Naive B cell (primary cell): ENCODE measurements around the gene OR5M3. TPM values are rescaled to one million over a fixed set of nuclear protein-coding genes. Genes with fewer than 3 reads are reported as not detected.

Source experiments
- ATAC-seq, 2 donors: fragments of 150-1000 bp; cut with Tn5 transposase; 2 replicates each; pipeline ENCODE4 v1.10.0; 2021; ENCODE audit warnings: low read depth in 2 of 2, mild to moderate bottlenecking in 2 of 2, moderate library complexity in 2 of 2
- DNase-seq: peaks from one replicate; pipeline ENCODE4 v3.0.0; 2022
- H3K27ac Mint-ChIP-seq, 6 donors: one replicate each; pipeline ENCODE4 v1.8.0; 2020 to 2022; ENCODE audit warnings: mild to moderate bottlenecking in 6 of 6, mixed read lengths in 6 of 6, moderate library complexity in 5 of 6, inconsistent platforms in 2 of 6
- H3K27me3 Mint-ChIP-seq, 3 donors: one replicate each; pipeline ENCODE4 v1.8.0; 2021 to 2022; ENCODE audit warnings: mixed read lengths in 3 of 3, mild to moderate bottlenecking in 1 of 3
- H3K36me3 Mint-ChIP-seq, 2 donors: one replicate each; pipeline ENCODE4 v1.8.0; 2020 to 2022; ENCODE audit warnings: mixed read lengths in 2 of 2, inconsistent platforms in 1 of 2, mild to moderate bottlenecking in 1 of 2
- H3K4me1 Mint-ChIP-seq, 3 donors: one replicate each; pipeline ENCODE4 v1.8.0; 2020 to 2022; ENCODE audit warnings: mixed read lengths in 3 of 3, inconsistent platforms in 1 of 3, mild to moderate bottlenecking in 1 of 3, moderate library complexity in 1 of 3
- H3K4me3 Mint-ChIP-seq, 8 donors: one replicate each; pipeline ENCODE4 v1.8.0; 2020 to 2022; ENCODE audit warnings: mild to moderate bottlenecking in 8 of 8, mixed read lengths in 8 of 8, moderate library complexity in 8 of 8, inconsistent platforms in 2 of 8
- H3K9me3 Mint-ChIP-seq, 7 donors: one replicate each; pipeline ENCODE4 v1.8.0; 2020 to 2022; ENCODE audit warnings: mixed read lengths in 7 of 7, mild to moderate bottlenecking in 5 of 7, inconsistent platforms in 2 of 7, moderate library complexity in 1 of 7
- polyA plus RNA-seq, 6 donors: library from polyadenylated mRNA; unstranded; fragments of 300-500 nt; fragmentation: Illumina TruSeq; gene quantifications; one replicate each; pipeline ENCODE4 v1.2.3, GENCODE V29; 2021; ENCODE audit warnings: low read depth in 6 of 6

OR5M3 gene
- polyA plus RNA-seq = not detected

GRCh38 chr11:56473252-56473651, at the start of gene OR5M3:
Gene OR5M3 (minus strand): TSS chr11:56473352. CDS start chr11:56470497, 2,855 bp downstream.
- Mint-ChIP-seq H3K4me1 (no peaks in the 10 kb centered on the region), H3K4me3 (no peak within 1 kb of the TSS), H3K36me3 (no peaks in the 10 kb centered on the region), H3K27me3 (no peaks in the 10 kb centered on the region), H3K27ac (no peak within 1 kb of the TSS), H3K9me3 (peaks cover 0 to 3% (median 0%) of the 10 kb centered on the region in 7 donors)
- ATAC-seq = no peak
- DNase-seq = no peak

DNA sequence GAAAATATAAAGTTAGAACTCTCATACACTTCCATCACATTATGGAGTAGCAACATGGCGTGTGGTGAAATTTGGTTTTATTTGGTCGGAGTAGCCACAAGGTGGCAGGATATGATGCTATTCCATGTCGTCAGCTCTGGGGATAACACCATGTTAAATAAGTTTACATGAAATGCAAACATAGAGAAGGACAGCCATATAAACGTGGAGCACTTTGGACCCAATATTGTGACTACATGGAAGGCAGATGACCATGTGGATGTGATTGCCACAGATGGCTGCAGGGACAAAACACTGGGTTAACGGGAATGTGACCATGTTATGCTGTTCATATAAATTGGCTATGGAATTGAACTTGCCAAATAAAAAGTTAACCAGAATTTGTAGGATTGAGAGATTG, 48.9 kb upstream of the OR5M3 start:
- ATAC-seq = no peak
- Mint-ChIP-seq H3K4me1 (no peaks in the 10 kb centered on the region), H3K36me3 (no peaks in the 10 kb centered on the region), H3K4me3 (no peak overlapping the region), H3K27ac (no peak overlapping the region), H3K27me3 (no peaks in the 10 kb centered on the region), H3K9me3 (peaks cover 0 to 8% (median 2%) of the 10 kb centered on the region in 7 donors)
- no peak for DNase-seq

GRCh38 chr11:56513280-56513679, 40.1 kb upstream of the OR5M3 start:
- no peak overlapping the region for H3K4me3 Mint-ChIP-seq
- H3K9me3 Mint-ChIP-seq = peaks cover 0 to 5% (median 0%) of the 10 kb centered on the region in 7 donors
- ATAC-seq = no peak
- H3K36me3 Mint-ChIP-seq = no peaks in the 10 kb centered on the region
- H3K4me1 Mint-ChIP-seq = no peaks in the 10 kb centered on the region
- peak overlapping the region in 1 of 6 donors; percentile 72 for H3K27ac Mint-ChIP-seq
- no peaks in the 10 kb centered on the region for H3K27me3 Mint-ChIP-seq
- no peak for DNase-seq

DNA sequence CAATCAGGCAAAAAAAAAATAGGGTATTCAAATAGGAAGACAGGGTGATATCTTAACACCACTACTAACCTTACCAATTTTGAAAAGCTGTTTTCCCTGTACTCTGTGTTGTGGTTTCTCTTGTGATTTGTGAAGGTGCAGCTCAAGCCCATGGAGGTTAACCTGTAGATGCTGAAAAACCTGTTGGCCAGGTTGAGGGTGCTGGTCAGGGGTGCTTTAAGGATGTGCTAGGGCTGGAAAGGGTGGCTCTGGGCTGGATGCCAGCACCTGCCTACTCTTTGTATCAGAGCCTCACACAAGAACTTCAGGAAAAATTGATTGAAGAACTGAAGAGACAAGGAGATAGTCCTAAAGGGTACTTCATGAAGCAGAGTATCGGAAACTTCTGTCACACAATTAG, 36.3 kb upstream of the OR5M3 start:
- no peaks in the 10 kb centered on the region for H3K4me1 Mint-ChIP-seq
- no peaks in the 10 kb centered on the region for H3K27me3 Mint-ChIP-seq
- H3K36me3 Mint-ChIP-seq = no peaks in the 10 kb centered on the region
- ATAC-seq (no peak), DNase-seq (no peak)
- no peak overlapping the region for H3K4me3 Mint-ChIP-seq
- H3K9me3 Mint-ChIP-seq = peaks cover 0 to 5% (median 3%) of the 10 kb centered on the region in 7 donors
- no peak overlapping the region for H3K27ac Mint-ChIP-seq

DNA sequence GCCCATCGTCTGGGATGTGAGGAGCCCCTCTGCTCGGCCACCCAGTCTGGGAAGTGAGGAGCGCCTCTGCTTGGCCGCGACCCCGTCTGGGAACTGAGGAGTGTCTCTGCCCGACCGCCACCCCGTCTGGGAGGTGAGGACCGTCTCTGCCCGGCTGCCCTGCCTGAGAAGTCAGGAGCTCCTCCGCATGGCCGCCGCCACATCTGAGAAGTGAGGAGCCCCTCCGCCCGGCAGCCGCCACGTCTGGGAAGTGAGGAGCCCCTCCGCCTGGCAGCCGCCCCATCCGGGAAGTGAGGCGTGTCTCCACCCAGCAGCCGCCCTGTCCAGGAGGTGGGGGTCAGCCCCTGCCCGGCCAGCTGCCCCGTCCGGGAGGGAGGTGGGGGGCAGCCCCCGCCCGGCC, 23.9 kb upstream of the OR5M3 start:
- ATAC-seq (no peak), DNase-seq (no peak)
- no peaks in the 10 kb centered on the region for H3K36me3 Mint-ChIP-seq
- H3K9me3 Mint-ChIP-seq = peaks cover 0 to 23% (median 5%) of the 10 kb centered on the region in 7 donors
- H3K27ac Mint-ChIP-seq = no peak overlapping the region
- no peaks in the 10 kb centered on the region for H3K4me1 Mint-ChIP-seq
- no peaks in the 10 kb centered on the region for H3K27me3 Mint-ChIP-seq
- no peak overlapping the region for H3K4me3 Mint-ChIP-seq

DNA sequence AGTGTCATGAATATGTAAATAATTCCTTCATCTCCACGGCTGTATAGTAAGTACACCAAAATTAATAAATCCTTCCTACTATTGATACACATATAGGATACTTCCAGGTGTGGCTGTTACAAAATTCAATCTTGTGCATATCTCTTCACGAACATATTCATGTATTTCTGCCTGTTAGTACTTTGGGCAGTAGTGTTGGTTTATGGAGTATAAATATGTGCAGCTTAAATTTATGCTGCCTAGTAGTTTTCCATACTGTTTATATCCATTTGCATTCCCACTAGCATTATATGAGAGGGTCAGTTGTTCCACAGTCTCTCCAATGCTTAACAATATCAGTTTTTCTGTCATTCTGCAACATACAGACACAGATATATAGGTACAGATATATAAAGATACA, 22.0 kb upstream of the OR5M3 start:
- Mint-ChIP-seq H3K4me1 (no peaks in the 10 kb centered on the region), H3K27ac (no peak overlapping the region), H3K36me3 (no peaks in the 10 kb centered on the region), H3K4me3 (no peak overlapping the region), H3K9me3 (peaks cover 0 to 23% (median 7%) of the 10 kb centered on the region in 7 donors), H3K27me3 (no peaks in the 10 kb centered on the region)
- no peak for ATAC-seq
- DNase-seq = no peak

- H3K27me3 Mint-ChIP-seq = no peaks in the 10 kb centered on the region
- peak within 1 kb of the TSS in 1 of 6 donors; percentile 85 for H3K27ac Mint-ChIP-seq
- H3K36me3 Mint-ChIP-seq = no peaks in the 10 kb centered on the region
- ATAC-seq = no peak
- no peaks in the 10 kb centered on the region for H3K4me1 Mint-ChIP-seq
- H3K9me3 Mint-ChIP-seq = peaks cover 2 to 16% (median 5%) of the 10 kb centered on the region in 7 donors
- no peak within 1 kb of the TSS for H3K4me3 Mint-ChIP-seq
- no peak for DNase-seq
These were observed 18.1 kb upstream of the OR5M3 start, which contains the start of gene OR5M8 for GRCh38 chr11:56491270-56491669. Gene OR5M8 (minus strand): TSS chr11:56491370. CDS start chr11:56491370, 0 bp downstream.

DNA sequence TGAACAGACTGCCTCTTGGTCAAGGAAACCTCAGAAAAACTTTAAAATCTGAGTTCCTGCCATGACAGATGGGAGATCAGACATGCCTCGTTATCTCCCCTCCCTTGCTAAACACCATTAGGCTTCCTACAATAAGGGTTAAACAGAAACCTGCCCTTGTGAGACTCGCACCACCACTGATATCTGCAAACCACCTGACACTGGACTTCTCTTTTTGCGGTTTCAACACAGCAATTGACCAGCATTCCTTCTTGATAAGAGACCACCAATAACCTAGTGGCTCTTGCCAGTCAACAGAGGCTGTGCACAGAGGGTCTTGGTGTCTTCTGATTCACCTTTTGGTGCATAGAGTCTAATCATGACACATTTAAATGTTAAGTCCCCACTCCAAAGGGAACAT, 13.6 kb upstream of the OR5M3 start:
- H3K36me3 Mint-ChIP-seq = no peaks in the 10 kb centered on the region
- no peak overlapping the region for H3K27ac Mint-ChIP-seq
- DNase-seq (no peak), ATAC-seq (no peak)
- H3K9me3 Mint-ChIP-seq = peaks cover 0 to 13% (median 3%) of the 10 kb centered on the region in 7 donors
- no peaks in the 10 kb centered on the region for H3K27me3 Mint-ChIP-seq
- no peak overlapping the region for H3K4me3 Mint-ChIP-seq
- no peaks in the 10 kb centered on the region for H3K4me1 Mint-ChIP-seq

DNA sequence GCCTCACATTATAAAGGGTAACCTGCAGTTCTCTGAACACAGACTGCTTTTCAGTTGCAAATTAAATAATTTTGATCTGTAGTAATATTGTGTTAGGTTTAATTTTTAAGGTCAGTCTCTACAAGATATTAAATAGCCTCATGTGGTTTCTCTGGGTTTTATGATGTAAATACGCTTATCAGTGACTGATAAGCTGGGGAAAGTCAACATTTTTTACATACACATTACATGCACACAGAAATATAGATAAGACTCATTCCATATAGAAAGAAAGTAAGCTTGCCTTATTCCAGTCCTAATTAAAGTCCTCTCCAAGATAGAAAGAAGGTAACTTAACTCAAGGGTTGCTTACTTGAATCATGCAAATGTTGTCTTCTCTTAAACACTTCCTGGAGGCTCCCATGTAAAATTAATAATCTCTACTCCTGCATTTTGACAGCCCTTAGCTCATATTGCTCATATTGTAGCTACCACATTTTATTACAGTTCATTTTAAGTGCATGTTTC, 1.6 kb upstream of the OR5M3 start:
- no peak overlapping the region for H3K27ac Mint-ChIP-seq
- no peak for ATAC-seq
- no peaks in the 10 kb centered on the region for H3K4me1 Mint-ChIP-seq
- H3K9me3 Mint-ChIP-seq = peaks cover 0 to 5% (median 0%) of the 10 kb centered on the region in 7 donors
- H3K4me3 Mint-ChIP-seq = no peak overlapping the region
- no peaks in the 10 kb centered on the region for H3K27me3 Mint-ChIP-seq
- DNase-seq = no peak
- no peaks in the 10 kb centered on the region for H3K36me3 Mint-ChIP-seq

DNA sequence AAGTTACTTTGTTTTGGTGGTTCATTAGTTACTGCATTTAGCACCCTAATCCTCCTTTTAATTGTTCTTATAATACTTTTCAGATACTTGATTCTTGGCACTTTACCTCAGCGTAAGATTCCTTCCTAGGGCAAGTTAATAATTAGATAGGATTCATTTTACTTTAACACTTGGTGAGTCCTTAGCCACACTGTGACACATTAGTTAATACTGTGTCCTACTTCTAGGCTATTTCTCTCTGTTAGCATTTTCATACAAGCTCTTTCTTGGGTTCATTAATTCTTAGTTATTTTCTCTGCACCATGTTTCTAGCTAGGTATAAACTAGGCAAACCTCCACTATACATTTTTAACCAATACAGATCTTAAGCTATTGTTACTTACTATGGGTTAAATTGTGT, 16.1 kb downstream of the OR5M3 start:
- Mint-ChIP-seq H3K9me3 (peaks cover 2 to 9% (median 5%) of the 10 kb centered on the region in 7 donors), H3K4me1 (no peaks in the 10 kb centered on the region), H3K4me3 (no peak overlapping the region), H3K36me3 (no peaks in the 10 kb centered on the region), H3K27ac (no peak overlapping the region), H3K27me3 (no peaks in the 10 kb centered on the region)
- DNase-seq = no peak
- ATAC-seq = no peak

DNA sequence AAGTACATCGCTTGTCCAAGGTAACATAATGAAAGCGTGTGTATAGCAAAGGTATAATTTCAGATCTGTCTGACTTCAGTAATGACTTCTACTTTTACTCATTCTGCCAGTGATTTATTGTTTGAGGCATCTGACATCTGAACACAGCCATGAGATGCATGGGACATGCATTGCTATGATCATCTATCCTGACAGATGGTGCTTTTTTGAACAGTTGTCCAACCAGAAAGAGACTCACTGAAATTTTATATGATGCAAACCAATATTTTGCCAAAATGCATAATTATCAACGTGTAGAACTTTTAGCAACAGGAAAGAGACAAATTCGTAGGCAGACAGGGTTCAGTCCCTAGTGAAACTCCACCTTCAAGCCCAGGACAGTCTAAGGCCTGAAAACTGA, 19.6 kb downstream of the OR5M3 start:
- Mint-ChIP-seq H3K4me1 (no peaks in the 10 kb centered on the region), H3K36me3 (no peaks in the 10 kb centered on the region), H3K27me3 (no peaks in the 10 kb centered on the region), H3K9me3 (peaks cover 0 to 7% (median 3%) of the 10 kb centered on the region in 7 donors), H3K27ac (no peak overlapping the region), H3K4me3 (no peak overlapping the region)
- no peak for DNase-seq
- no peak for ATAC-seq

Other genes starting within 250 kb of the OR5M3 start
- not detected for gene OR5T2, start 239.1 kb downstream of the OR5M3 start, polyA plus RNA-seq
- not detected for gene OR5T3, start 221.1 kb downstream of the OR5M3 start, polyA plus RNA-seq
- gene OR5T1, start 199.2 kb downstream of the OR5M3 start, polyA plus RNA-seq = not detected
- gene OR8H1, start 181.1 kb downstream of the OR5M3 start, polyA plus RNA-seq = not detected
- not detected for gene OR8K3, start 158.2 kb downstream of the OR5M3 start, polyA plus RNA-seq
- gene OR8K1, start 127.3 kb downstream of the OR5M3 start, polyA plus RNA-seq = not detected
- not detected for gene OR8J1, start 119.1 kb downstream of the OR5M3 start, polyA plus RNA-seq
- gene OR8U1, start 97.7 kb downstream of the OR5M3 start, polyA plus RNA-seq = not detected
- not detected for gene OR5AL1, start 60.7 kb downstream of the OR5M3 start, polyA plus RNA-seq
- not detected for gene OR5M8, start 18.0 kb upstream of the OR5M3 start, polyA plus RNA-seq
- not detected for gene OR5M11, start 69.9 kb upstream of the OR5M3 start, polyA plus RNA-seq
- gene OR5M10, start 104.4 kb upstream of the OR5M3 start, polyA plus RNA-seq = not detected
- gene OR5M1, start 141.5 kb upstream of the OR5M3 start, polyA plus RNA-seq = not detected
- gene OR5AP2, start 169.1 kb upstream of the OR5M3 start, polyA plus RNA-seq = not detected
- not detected for gene OR5AR1, start 190.3 kb upstream of the OR5M3 start, polyA plus RNA-seq
- not detected for gene OR9G1, start 225.7 kb upstream of the OR5M3 start, polyA plus RNA-seq